ENCODE data around the gene SIL1. TPM values are rescaled to one million over a fixed set of nuclear protein-coding genes. Genes with fewer than 3 reads are reported as not detected.
"Not testable (repeated sequence)": the region's sequence is repeated elsewhere in the genome, so short reads cannot be mapped to it uniquely, and the experiment has no call there.

The SIL1 gene
- 10 to 100 TPM; 52.6 to 55.5 (median 53.0) TPM for polyA plus RNA-seq (ENCODE audit: insufficient read length in 4 of 4)

DNA sequence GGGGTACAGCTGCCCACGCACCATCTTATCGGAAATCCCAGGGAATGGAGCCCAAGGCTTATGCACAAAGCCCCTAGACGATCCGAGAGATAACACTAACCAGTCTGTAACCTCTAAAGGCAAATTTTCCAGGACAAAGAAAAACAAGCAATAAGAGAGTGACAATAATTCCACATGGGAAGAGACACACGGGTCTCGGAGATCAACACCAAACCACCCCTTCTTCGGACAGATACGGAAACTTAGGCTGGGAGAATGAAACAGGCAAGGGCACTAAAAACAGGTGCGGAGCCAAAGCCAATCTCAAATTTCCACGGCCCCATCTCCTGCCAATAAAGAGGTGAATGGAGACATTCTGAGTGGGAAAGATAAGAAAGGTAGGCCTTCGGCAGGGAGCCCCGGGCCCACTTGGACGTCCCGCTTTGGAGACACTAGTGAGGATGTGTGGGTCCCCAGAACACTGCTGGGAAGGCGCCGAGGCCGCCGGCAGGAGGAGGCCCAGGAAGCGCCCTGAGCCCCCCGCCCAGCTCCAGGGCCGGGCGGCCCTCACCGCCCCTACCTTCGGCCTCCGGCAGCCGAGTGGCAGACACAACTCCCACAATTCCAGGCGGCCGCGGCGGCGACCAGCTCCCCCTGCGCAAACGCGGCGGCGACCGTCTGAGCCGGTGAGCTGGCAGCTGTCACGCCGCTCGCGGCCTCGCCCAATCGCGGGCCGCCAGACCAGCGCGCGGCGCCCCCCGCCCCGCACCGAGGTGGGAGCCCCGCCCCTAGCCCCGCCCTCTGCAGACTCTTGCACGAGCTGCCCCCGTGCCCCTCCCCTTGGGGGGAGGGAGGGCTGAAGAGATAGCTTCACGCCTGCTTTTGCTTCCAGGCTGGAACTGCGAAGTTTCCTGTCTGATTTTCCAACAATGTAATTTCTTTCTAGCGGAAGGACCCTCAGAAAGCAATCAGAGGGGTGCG, at the start of gene SIL1:
Gene SIL1, minus strand, starts transcription at position 659 of the 960 bp plus-strand sequence. CDS start 70,525 bp downstream, outside the sequence.
- DNase-seq (ENCODE audit: low read depth in 4 of 4, low spot score in 3 of 4): peak; percentile 86 to 96 (median 93)

GRCh38 chr5:139246394-139246793, 48.2 kb upstream of the SIL1 start:
- no peak for DNase-seq (ENCODE audit: low read depth in 4 of 4, low spot score in 3 of 4)

DNA sequence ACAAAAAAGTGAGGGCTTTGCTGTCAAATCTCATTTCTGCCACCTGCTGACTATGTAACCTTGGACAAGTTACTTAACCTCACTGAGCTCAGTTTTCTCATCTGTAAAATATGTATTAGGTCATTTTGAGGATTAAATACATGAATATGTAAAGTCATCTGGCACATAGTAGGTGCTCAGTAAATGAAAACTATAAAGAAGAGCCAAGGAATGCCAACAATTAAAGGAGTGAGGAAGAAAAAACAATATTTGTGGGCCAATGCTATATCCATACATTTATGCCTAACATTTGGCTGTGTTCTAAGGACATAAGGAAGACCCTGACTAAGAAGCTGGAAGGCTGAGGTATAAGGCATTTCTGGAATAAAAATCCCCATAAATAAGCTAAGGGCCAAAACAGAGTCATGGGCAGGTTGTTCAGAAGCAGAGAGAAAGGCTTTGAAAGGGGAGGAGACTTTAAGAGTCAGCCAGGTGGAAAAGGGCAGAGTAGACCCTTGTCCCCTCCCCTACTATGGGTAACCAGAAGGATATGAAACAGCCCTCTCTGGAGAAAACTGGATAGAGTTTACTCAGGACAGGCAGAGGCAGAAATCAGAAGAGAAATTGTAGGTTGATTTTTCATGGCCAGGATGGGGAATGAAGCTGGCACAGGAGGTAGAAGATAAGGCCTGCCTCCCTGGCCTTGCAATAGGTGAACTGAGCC, 47.6 kb upstream of the SIL1 start:
- DNase-seq (ENCODE audit: low read depth in 4 of 4, low spot score in 3 of 4): no peak

- DNase-seq (ENCODE audit: low read depth in 4 of 4, low spot score in 3 of 4): no peak
These were observed 45.3 kb upstream of the SIL1 start for GRCh38 chr5:139243425-139243970.

- no peak for DNase-seq (ENCODE audit: low read depth in 4 of 4, low spot score in 3 of 4)
These were observed 43.0 kb upstream of the SIL1 start for GRCh38 chr5:139241139-139241538.

DNA sequence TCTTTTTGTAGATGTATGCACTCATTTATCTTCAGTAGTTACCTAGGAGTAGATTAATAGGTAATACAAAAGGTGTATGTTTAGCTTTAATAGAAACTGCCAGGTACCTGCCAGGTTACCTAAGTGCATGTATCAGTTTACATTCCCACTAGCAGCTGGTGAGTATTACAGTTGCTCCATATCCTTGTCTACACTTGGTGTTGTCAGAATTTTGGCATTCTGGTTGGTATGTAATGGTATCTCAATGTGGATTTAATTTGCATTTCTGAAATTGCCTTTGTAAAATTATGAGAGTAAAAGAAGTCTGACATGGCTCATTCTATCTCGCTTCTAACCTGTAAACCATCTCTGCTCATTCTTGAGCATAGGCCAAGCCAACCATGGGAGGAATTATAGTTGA, 38.3 kb upstream of the SIL1 start:
- DNase-seq (ENCODE audit: low read depth in 4 of 4, low spot score in 3 of 4): no peak

DNA sequence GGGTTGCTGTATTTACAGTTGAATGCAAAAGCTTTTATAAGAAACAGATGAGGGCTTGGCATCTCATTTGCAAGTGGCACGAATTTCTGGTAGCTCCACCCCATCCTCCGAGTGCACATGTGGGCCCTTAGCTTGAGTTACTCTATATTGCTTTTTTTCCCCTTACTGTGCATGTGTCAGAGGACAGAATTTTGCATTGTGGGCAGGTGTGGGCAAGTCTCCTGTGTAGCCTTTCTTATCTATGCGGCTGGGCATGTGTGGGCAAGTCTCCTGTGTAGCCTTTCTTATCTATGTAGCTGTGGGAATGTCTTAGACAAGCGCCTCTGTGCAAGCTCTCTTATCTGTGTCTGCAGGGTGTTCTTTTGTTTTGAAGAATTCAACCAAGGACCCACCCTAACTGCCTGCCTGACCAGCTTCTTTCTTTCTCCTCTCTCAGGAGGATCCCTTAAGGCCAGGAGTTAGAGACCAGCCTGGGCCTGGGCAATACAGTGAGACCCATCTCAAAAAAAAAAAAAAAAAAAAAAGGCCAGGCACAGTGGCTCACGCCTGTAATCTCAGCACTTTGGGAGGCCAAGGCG, 34.1 kb upstream of the SIL1 start:
- no peak for DNase-seq (ENCODE audit: low read depth in 4 of 4, low spot score in 3 of 4)

- DNase-seq (ENCODE audit: low read depth in 4 of 4, low spot score in 3 of 4): no peak
These were observed 30.1 kb upstream of the SIL1 start for GRCh38 chr5:139228201-139228803.

- DNase-seq (ENCODE audit: low read depth in 4 of 4, low spot score in 3 of 4): no peak
These were observed 28.0 kb upstream of the SIL1 start for GRCh38 chr5:139226131-139226530.

- no peak for DNase-seq (ENCODE audit: low read depth in 4 of 4, low spot score in 3 of 4)
These were observed 25.3 kb upstream of the SIL1 start for GRCh38 chr5:139223481-139223880.

- no peak for DNase-seq (ENCODE audit: low read depth in 4 of 4, low spot score in 3 of 4)
These were observed 24.2 kb upstream of the SIL1 start for GRCh38 chr5:139222346-139222745.

DNA sequence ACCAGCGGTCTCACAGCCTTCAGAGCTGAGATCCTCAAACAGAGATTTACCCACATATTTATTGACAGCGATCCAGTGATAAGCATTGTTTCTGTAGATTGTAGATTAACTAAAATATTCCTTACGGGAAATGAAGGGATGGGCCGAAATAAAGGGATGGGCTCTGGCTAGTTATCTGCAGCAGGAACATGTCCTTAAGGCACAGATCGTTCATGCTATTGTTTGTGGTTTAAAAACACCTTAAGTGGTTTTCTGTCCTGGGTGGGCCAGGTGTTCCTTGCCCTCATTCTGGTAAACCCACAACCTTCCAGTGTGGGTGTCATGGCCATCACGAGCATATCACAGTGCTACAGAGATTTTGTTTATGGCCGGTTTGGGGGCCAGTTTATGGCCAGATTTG, 19.9 kb upstream of the SIL1 start:
- DNase-seq (ENCODE audit: low read depth in 4 of 4, low spot score in 3 of 4): not testable (repeated sequence)

GRCh38 chr5:139215107-139215975, 17.2 kb upstream of the SIL1 start:
- peak in 2 of 4 donors; percentile 8 to 34 for DNase-seq (ENCODE audit: low read depth in 4 of 4, low spot score in 3 of 4)

DNA sequence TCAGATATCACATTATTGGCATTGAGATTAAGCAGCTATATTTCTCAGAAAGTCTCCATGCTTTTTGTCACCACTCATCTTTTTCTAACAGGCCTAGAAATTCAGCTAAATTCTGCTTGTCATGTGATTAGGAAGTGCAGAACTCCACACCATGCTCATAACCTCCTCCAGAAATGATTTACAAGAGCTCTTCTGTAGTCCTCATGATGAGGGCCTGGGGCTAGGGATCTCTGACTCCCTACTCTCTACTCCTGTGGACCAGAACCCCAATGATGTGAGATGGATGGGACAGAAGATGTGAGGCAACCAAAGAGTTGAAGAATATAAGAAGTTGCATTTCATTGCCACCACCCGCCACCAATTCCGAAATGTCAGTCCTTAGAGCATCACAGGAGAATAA, 16.5 kb upstream of the SIL1 start:
- no peak for DNase-seq (ENCODE audit: low read depth in 4 of 4, low spot score in 3 of 4)

GRCh38 chr5:139212906-139213305, 14.7 kb upstream of the SIL1 start:
- DNase-seq (ENCODE audit: low read depth in 4 of 4, low spot score in 3 of 4): no peak

DNA sequence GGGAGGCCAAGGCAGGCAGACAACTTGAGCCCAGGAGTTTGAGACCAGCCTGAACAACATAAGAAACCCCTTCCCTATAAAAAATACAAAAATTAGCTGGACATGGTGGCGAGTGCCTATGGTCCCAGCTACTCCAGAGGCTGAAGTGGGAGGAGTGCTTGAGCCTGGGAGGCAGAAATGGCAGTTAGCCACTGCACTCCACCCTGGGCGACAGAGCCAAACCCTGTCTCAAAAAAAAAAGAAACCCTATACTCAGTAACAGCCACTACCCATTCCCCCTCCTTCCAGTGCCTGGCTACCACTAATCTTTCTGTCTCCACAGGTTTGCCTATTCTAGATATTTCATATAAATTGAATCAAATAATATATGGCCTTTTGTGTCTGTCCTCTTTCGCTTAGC, 14.3 kb upstream of the SIL1 start:
- DNase-seq (ENCODE audit: low read depth in 4 of 4, low spot score in 3 of 4): no peak

- no peak for DNase-seq (ENCODE audit: low read depth in 4 of 4, low spot score in 3 of 4)
These were observed 12.4 kb upstream of the SIL1 start for GRCh38 chr5:139210585-139210984.

- no peak for DNase-seq (ENCODE audit: low read depth in 4 of 4, low spot score in 3 of 4)
These were observed 9.3 kb upstream of the SIL1 start for GRCh38 chr5:139207297-139208000.

DNA sequence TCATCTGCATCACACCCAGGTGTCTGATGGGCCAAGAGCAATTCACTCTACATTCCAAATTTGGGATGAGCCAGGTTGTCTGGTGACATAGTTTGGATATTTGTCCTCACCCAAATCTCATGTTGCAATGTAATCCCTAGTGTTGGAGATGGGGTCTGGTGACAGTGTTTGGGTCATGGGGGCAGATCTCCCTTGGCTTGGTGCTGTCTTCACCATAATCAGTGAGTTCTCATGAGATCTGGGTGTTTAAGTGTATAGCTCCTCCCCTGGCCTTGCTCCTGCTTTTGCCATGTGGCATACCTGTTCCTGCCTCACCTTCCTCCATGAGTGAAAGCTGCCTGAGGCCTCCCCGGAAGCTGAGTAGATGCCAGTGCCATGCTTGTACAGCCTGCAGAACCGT, 7.4 kb upstream of the SIL1 start:
- no peak for DNase-seq (ENCODE audit: low read depth in 4 of 4, low spot score in 3 of 4)
